GM12872 (cell line): Measurements from ENCODE around the gene LRRC10B.

ENCODE experiments used
- CTCF ChIP-seq: IDR thresholded peaks from 3 replicates; pipeline ENCODE4 v1.5.1; 2011; ENCODE audit warnings: low read depth, mild to moderate bottlenecking, low read length, moderate library complexity; ENCODE audit not compliant: insufficient read depth

Gene LRRC10B

GRCh38 chr11:61488651-61489291 lies 19.8 kb upstream of the LRRC10B start:
- TF ChIP-seq CTCF = no peak

GRCh38 chr11:61489833-61490721 lies 18.5 kb upstream of the LRRC10B start:
- no peak for TF ChIP-seq CTCF

GRCh38 chr11:61491736-61492395 lies 16.7 kb upstream of the LRRC10B start:
- no peak for TF ChIP-seq CTCF

GRCh38 chr11:61494381-61494961 lies 14.1 kb upstream of the LRRC10B start:
- TF ChIP-seq CTCF = no peak

- TF ChIP-seq CTCF = no peak
Observed at GRCh38 chr11:61495801-61496601, 12.5 kb upstream of the LRRC10B start.

GRCh38 chr11:61496602-61497400 lies 11.7 kb upstream of the LRRC10B start:
- TF ChIP-seq CTCF = no peak
